ENCODE measurements around the gene STK32B. TPM values are rescaled to one million over a fixed set of nuclear protein-coding genes. Genes with fewer than 3 reads are reported as not detected.
A peak's percentile ranks its signal among the peaks of the same experiment; 100 is the strongest.
"Not testable (repeated sequence)": the region's sequence is repeated elsewhere in the genome, so short reads cannot be mapped to it uniquely, and the experiment has no call there.

The STK32B gene
- 0.06 and 0.20 TPM in 2 replicates for polyA plus RNA-seq (2012; rRNA removed)
- polyA plus RNA-seq (2012; cell fraction: cytosol; rRNA removed), result 0.09 TPM in 2 replicates
- 0.11 and 0.23 TPM in 2 replicates for polyA plus RNA-seq (2012; cell fraction: nucleus; rRNA removed)

DNA sequence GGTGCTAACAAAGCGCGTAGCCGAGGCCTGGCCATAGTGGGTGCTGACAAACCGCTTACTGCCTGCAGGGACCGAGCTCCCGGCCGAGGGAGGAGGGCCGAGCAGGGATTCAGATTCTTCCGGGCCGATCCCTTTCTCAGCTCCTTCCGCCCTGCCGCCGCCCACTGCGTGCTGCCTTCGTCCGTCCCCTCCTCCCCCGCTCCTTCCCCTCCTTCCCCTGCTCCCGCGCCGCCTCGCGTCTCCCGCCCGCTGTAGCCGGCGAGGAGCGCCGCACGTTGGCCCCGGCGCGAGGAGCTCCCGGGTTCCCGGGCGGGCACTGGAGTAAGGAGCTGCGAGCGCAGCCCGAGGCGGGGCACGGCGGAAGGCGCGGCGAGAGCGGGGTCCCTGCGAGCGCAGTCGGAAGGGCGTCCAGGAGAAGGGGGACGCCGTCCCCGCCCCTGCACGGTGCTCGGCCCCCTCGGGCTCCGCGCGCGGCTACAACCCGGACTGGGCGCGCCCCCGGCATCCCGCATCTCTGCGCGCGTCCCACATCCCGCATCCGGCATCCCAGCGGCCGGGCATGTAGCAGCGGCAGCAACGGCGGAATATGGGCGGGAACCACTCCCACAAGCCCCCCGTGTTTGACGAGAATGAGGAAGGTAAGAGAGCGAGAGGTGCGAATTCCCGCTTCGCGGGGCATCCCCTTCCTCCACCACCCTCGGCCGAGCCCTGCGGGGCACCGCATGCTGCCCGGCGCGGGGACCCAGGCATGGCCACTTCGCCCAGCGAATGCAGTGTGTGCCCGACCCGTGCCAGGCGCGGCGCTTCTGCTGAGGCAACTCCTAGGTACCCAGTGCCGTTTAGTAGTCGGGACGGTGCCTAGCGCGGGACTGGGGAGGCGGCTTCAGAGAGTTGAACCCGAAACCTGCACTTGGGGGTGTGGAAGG lies at the start of gene STK32B:
Gene STK32B (plus strand): TSS at position 203 of the 926 bp plus-strand sequence.
- H3F3A ChIP-seq (replicated peaks; ENCODE audit: insufficient read depth), result no peaks in the 10 kb centered on the region
- peak within 1 kb of the TSS; percentile 99 for H2AFZ ChIP-seq (ENCODE audit: low read depth)
- 5% methylated on average over 11 of the region's 103 CpGs for WGBS (ENCODE audit: low lambda C conversion rate)
- peak; percentile 70 for DNase-seq
- H3K27ac ChIP-seq (ENCODE audit: low read depth in 2 of 2, low read length in 1 of 2), result no peak within 1 kb of the TSS
- peaks cover 15% of the 10 kb centered on the region for H3K27me3 ChIP-seq (ENCODE audit: insufficient read depth)
- POLR2A ChIA-PET, result no interaction called here
- peak within 1 kb of the TSS; percentile 52; the same call in 1 of the 2 replicates for H3K9ac ChIP-seq
- H3K4me2 ChIP-seq, result peak within 1 kb of the TSS; percentile 100
- no peaks in the 10 kb centered on the region for H3K36me3 ChIP-seq (replicated peaks in 1 of 2; ENCODE audit: control insufficient read depth in 1 of 2, insufficient read depth in 2 of 2, low read length in 1 of 2)
- no peaks in the 10 kb centered on the region for H3K9me2 ChIP-seq
- no peaks in the 10 kb centered on the region for H3K9me3 ChIP-seq
- no peaks in the 10 kb centered on the region for H3K79me2 ChIP-seq (ENCODE audit: insufficient read depth)
- peak within 1 kb of the TSS; percentile 38 to 68 for H3K4me3 ChIP-seq (ENCODE audit: low read depth in 2 of 2, low read length in 1 of 2)
- H3K4me1 ChIP-seq (ENCODE audit: control insufficient read depth in 1 of 2, insufficient read depth in 2 of 2, low read depth in 1 of 2, low read length in 1 of 2), result peaks cover 0 to 12% of the 10 kb centered on the region in 2 experiments; a peak in 1 of 4 replicates
- CTCF ChIA-PET, result interaction anchor here (0.6 to 3.7 kb wide), 16 partner anchors 9 to 927 kb away, joined by 3 to 17 read pairs (median 4); no protein-coding TSS in a partner anchor
- H4K20me1 ChIP-seq (ENCODE audit: insufficient read depth), result no peaks in the 10 kb centered on the region
- TF ChIP-seq CHD2 (IDR thresholded peaks at IDR 0.05; ENCODE audit: low read length, partially characterized antibody), result no peak
- TF ChIP-seq, protein P1, sequence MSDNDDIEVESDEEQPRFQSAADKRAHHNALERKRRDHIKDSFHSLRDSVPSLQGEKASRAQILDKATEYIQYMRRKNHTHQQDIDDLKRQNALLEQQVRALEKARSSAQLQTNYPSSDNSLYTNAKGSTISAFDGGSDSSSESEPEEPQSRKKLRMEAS (IDR thresholded peaks at IDR 0.05; ENCODE audit: low read depth), result peak; percentile 59; the same call in 1 of the 2 replicates

DNA sequence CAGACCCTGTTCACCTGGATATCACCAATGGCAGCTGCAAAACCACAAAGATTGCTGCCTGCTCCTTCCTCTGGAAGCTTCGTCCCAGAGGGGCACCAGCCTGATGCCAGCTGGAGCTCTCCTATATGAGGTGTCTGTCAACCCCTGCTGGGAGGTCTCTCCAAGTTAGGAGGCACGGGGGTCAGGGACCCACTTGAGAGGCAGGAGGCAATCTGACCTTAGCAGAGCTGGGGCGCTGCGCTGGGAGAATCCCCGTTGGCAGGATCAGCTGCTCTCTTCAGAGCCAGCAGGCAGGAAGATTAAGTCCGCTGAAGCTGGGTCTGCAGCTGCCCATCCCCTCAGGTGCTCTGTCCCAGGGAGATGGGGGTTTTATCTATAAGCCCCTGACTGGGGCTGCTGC lies 49.6 kb upstream of the STK32B start:
- DNase-seq; H3K4me3 ChIP-seq (ENCODE audit: low read depth in 2 of 2, low read length in 1 of 2); CTCF ChIA-PET; POLR2A ChIA-PET; H3K79me2 ChIP-seq (ENCODE audit: insufficient read depth); H2AFZ ChIP-seq (ENCODE audit: low read depth); H3K9me3 ChIP-seq; H4K20me1 ChIP-seq (ENCODE audit: insufficient read depth); H3K36me3 ChIP-seq (replicated peaks in 1 of 2; ENCODE audit: control insufficient read depth in 1 of 2, insufficient read depth in 2 of 2, low read length in 1 of 2); H3K9ac ChIP-seq; H3K9me2 ChIP-seq; H3K4me2 ChIP-seq; H3F3A ChIP-seq (replicated peaks; ENCODE audit: insufficient read depth); H3K4me1 ChIP-seq (ENCODE audit: control insufficient read depth in 1 of 2, insufficient read depth in 2 of 2, low read depth in 1 of 2, low read length in 1 of 2); H3K27ac ChIP-seq (ENCODE audit: low read depth in 2 of 2, low read length in 1 of 2): not testable (repeated sequence)
- 20% methylated on average over 2 of the region's 6 CpGs for WGBS (ENCODE audit: low lambda C conversion rate)
- peaks cover 26% of the 10 kb centered on the region; the same call in 1 of the 2 replicates for H3K27me3 ChIP-seq (ENCODE audit: insufficient read depth)

DNA sequence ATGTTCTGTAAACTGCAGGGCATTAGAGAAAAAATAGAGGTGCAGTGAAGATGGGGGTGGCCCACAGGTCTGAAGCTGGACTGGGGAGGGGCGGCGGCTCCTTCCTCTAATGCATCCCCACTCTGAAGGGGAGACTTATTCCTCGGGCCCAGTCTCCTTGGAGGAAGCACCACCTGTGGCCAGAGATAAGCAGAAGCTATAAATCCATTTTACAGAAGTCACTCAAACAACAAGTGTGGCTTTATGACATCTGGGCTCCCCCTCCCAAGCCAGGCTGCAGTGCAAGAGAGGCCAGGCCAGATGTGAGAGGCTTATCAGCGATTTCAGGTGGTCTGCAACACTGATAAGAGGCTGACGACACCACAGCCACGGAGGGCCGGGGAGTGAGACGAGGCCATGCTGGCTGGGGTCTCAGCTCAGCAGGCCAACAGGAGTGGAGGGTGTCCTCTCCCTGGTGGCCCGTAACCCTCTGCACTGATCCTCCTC lies 47.9 kb upstream of the STK32B start:
- Histone ChIP-seq H3K27me3 (ENCODE audit: insufficient read depth) (peaks cover 26% of the 10 kb centered on the region; the same call in 1 of the 2 replicates), H3K36me3 (replicated peaks in 1 of 2; ENCODE audit: control insufficient read depth in 1 of 2, insufficient read depth in 2 of 2, low read length in 1 of 2) (no peaks in the 10 kb centered on the region), H3K4me1 (ENCODE audit: control insufficient read depth in 1 of 2, insufficient read depth in 2 of 2, low read depth in 1 of 2, low read length in 1 of 2) (peaks cover 0 to 3% of the 10 kb centered on the region in 2 experiments; a peak in 1 of 4 replicates), H3K9me3 (no peaks in the 10 kb centered on the region), H3F3A (replicated peaks; ENCODE audit: insufficient read depth) (no peaks in the 10 kb centered on the region), H2AFZ (ENCODE audit: low read depth) (no peak overlapping the region), H3K4me2 (no peak overlapping the region), H3K9ac (no peak overlapping the region), H3K4me3 (ENCODE audit: low read depth in 2 of 2, low read length in 1 of 2) (no peak overlapping the region), H4K20me1 (ENCODE audit: insufficient read depth) (no peaks in the 10 kb centered on the region), H3K79me2 (ENCODE audit: insufficient read depth) (no peaks in the 10 kb centered on the region), H3K9me2 (no peaks in the 10 kb centered on the region), H3K27ac (ENCODE audit: low read depth in 2 of 2, low read length in 1 of 2) (no peak overlapping the region)
- WGBS (ENCODE audit: low lambda C conversion rate), result 48% methylated on average over 3 of the region's 9 CpGs
- no peak for DNase-seq
- TF ChIP-seq GATA2 (CRISPR knock-in tag; IDR thresholded peaks at IDR 0.05) (peak; percentile 84), MEF2A (IDR thresholded peaks at IDR 0.05; ENCODE audit: borderline replicate concordance, low read depth) (no peak)
- ChIA-PET CTCF (no interaction called here), POLR2A (no interaction called here)

All from SK-N-SH (cell line).